Stimulated activated CD8-positive, alpha-beta memory T cell treated with anti-CD3 and anti-CD28 coated beads, Interleukin-2, amount 100 ng/mL, for 1 hour (primary cell): ENCODE data around the gene RXRB.
"Not testable (repeated sequence)": the region's sequence is repeated elsewhere in the genome, so short reads cannot be mapped to it uniquely, and the experiment has no call there.

Experiments used
- DNase-seq, 2 donors: peaks; one replicate each; pipeline ENCODE4 v3.0.0-alpha.2; 2020; ENCODE audit warnings: low read depth in 2 of 2

RXRB gene

DNA sequence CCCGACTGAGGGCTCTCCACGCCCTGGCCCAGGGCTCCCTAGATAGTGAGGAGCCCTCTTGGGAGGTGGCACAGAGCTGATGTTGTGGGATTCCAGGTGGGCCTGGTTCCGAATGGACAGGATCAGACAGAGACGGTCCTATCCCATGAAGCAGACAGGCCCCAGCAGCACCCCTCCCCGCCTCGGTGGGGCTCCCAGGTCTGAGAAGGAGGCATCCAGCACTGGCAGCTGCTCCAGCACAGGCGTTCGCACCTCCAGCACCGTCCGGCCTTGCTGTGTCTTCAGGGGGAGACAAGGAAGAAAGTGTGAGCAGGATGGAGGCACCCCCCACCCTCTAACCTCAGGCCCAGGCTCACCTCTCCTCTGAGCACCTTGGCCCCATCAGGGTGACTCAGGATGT lies 36.9 kb downstream of the RXRB start:
- DNase-seq, result no peak

DNA sequence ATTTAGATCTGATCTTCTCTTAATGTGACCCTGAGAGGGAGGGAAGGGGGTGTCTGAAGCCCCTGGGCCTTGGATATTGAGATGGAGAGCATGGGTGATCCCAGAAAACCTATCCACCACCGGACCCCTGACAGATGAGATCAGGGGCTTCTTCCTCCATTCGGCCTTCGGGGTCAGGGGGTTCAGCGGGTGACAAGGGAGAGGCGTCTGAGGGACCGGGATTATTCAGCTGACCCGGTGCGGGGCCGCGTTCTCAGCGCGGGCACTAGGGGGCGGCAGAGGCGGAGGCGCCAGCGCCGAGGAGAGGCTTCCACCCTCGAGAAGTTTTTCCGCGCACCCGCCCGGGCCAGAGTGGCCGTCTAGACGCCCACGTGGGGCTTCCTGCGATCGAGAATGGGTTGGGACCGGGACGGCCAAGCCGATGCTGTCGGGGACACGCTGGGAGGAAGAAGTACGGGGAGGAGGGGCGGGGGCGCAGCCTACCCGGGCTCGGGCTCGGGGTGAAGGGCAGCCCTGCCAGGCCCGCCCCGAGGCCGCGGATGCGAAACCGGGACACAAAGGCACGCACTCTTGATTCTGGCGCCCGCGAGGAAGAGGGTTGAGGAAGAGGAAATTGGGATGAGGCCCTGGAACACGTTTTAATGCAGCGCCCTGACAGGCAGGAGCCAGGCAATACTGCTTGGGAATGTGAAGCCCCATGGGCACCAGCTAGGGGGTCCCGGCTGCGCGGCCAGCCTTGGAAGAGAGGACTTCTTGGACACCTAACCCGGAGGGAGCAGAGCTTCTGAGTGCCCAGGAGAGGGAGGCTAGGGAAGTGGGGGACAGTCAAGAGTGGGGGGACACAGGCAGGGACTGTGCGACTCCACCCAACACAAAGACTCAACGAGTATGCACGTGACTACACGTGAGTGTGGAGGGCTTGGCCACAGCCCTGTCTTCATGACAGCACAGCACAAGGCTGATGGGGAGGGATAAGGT lies 38.8 kb downstream of the RXRB start:
- peak; percentile 74 to 81 for DNase-seq

DNA sequence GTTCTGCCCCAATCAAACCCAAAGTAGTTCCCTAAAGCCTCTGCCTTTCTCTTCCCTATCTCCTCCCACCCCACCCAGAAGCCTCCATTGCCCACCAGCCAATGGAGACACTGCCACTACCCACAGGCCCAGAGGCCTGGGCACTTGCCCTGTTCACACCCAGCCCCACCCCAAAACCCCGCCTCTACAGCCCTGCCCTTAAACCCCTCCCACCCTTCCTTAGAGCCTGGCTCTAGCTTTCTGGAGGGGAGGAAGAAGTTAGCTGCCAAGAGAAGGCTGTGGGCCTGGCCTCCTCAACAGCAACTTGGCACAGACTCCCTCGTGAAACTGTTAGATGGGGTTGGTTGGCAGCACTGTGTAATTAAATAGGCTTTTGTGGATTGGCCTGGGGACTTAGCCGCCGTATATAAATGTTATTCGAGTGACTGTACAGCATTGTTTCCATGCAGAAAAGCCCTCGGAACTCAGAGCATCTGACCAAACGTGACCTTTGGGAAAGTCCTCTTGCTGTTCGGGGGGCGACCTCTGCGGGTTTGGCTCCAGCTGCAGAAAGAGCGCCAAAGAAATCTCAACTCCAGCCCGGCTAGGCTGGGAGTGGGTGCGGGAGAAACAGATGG lies 39.6 kb downstream of the RXRB start:
- DNase-seq, result no peak

DNA sequence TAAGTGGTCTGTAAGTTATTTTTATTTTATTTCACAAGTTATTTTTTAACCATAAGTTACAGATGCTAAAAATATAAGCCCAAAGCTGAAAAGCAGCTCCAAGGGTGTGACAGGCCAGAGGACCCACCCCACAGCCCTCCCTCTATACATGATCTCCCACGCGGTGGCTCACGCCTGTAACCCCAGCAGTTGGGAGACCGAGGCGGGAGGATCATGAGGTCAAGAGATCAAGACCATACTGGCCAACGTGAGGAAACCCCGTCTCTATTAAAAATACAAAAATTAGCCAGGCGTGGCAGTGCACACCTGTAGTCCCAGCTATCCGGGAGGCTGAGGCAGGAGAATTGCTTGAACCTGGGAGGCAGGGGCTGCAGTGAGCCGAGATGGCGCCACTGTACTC lies 40.4 kb downstream of the RXRB start:
- DNase-seq, result no peak

DNA sequence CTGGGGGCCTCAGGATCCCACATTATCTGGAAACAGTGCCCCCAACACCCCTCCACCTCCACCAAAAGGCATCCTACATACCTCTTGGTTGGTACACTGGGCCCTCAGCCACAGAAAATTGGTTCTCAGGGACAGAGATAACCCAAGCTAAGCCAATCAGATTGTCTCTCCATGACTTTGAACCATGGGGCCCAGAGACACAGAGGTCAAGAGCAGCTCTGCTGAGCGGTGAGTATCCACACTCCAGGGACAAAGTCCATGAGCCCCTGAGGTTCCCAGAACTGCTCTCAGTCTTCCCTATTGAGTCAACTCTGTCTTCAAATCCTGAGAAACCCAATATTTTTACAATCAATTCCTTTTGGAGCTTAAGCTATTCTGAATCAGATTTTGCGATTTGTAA lies 43.5 kb downstream of the RXRB start:
- DNase-seq, result no peak

DNA sequence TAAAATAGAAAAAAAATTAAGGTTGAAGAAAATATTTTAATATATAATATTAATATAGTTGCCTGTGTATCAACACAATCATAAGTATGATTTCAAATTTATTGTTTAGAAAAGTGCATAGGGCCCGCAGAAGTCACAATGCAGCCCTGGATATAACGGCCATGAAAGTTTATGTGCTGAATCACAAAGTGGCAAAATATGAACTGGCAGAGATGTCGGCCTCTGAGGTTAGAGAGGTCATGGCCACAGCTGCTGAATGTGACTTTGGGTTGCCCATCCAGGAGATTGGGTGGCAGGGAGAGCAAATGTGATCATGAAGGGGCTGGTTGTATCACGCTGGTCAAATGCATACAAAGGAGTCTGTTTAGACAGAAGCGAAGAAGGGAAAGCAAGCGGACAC lies 43.9 kb downstream of the RXRB start:
- DNase-seq, result no peak

DNA sequence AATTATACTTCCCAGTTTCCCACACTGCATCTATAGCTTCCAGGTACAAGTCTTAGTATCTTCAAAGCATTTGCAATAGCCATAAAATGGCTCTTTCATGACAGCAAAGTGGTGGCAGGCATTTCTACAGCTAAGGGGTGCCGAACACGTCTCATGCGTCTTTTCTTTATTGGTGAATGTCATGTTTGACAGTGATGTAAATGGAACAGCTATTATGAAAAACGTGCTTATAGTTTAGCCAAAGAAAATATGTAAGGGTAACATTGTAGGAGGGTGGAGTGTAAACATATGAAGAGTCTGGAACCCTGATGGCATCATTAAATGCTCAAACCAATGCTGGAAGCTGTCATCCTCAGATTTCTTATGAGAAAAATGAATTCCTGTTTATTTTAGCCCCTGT lies 46.1 kb downstream of the RXRB start:
- DNase-seq, result no peak

DNA sequence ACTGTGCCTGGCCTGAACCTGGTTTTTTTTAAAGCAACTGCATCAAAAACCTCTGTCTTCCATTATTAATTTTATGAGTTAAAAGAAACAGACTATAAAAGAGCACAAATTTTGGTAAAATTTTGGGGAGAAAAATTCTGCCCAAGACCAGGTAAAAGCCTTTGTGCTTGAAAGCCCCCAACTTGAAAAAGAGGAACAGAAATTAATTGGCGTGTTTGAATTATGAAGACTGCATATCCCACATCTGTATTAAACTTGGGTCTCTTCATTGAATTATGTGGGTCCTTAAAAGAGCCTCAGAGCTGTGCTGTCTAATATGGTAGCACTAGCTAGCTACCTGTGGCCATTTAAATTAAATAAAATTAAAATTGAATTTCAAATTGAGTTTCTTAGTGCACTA lies 49.4 kb downstream of the RXRB start:
- no peak for DNase-seq

DNA sequence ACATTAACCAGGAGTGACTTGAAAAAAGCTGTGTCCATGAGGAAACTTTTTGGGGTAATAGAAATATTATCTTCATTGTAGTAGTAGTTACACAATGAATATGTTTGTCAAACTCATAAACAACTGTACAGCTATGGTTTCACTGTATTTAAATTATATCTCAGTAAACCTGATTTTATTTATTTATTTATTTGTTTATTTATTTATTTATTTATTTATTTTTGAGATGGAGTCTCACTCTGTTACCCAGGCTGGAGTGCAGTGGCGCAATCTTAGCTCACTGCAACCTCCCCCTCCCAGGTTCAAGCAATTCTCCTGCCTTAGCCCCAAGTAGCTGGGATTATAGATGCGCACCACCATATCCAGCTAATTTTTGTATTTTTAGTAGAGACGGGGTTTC lies 49.9 kb downstream of the RXRB start:
- DNase-seq, result not testable (repeated sequence)

DNA sequence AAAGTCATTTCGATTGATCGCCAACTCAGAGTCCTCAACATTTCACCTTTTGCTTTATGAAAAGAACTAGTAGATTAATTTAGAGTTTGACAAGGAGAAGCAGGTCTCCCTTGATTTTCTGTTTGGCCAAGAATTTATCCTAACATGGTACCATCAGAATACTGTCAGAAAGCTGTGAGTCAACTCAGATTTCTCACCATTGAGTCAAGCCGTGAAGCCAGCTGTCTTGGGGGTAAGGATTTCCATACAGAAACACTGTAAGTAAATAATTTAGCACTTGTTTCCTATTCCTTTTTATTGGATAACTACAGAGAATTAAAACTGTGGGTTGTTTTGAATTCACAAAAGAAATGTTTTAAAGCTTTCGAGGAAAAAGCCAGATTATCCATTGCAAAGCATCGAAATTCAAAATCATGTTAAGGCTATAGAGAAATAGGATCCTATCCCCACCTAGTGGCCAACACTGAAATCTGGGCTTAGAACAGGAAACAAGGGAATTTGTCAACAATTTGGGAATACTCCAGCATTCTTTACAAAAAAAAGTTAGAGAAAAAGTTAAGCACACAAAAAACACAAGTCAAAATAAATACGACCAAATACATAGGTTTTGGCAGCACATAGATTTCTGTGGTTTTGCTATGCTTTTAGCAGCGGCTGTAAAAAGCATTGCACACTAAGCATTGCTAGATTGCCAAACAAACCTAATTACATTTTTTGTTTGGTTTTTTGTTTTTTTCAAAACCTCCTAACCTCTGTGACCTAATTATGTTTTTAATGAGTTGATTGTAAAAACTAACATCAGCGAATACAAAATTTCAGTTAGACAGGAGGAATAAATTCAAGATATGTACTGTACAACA lies 52.4 kb downstream of the RXRB start:
- DNase-seq, result no peak

DNA sequence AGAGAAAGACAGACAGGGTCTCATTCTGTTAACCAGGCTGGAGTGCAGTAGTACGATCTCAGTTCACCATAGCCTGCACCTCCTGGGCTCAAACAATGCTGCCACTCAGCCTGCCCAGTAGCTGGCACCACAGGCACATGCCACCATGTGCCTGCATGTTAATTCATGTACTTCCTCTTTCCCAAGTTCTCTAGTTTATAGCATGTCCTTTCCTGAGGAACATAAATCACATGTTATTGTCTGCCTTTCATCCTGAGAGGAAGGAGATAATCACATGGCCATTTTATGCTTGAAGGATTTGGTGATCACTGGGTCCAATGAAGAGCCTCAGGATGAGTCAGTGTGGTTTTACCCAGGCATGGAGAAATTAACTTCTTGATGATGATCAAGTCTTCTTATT lies 56.1 kb downstream of the RXRB start:
- DNase-seq, result no peak
